ENCODE data around the gene SDK1.

Gene SDK1

GRCh38 chr7:3922175-3922635 lies 621.2 kb downstream of the SDK1 start:
- TF ChIP-seq CTCF (conservative IDR thresholded peaks at IDR 0.05; ENCODE audit: low read length), result 0 out of 2 replicates have a peak, but pooled peaks have one; percentile 11
- DNase-seq (ENCODE audit: low read depth), result peak; percentile 62
- no peak overlapping the region for H3K4me3 ChIP-seq (ENCODE audit: low read length)

- H3K4me3 ChIP-seq (ENCODE audit: low read length), result no peak overlapping the region
- no peak for DNase-seq (ENCODE audit: low read depth)
- no peak for TF ChIP-seq CTCF (conservative IDR thresholded peaks at IDR 0.05; ENCODE audit: low read length)
Observed at GRCh38 chr7:3923307-3923918, 622.4 kb downstream of the SDK1 start.

GRCh38 chr7:3924277-3924676 lies 623.2 kb downstream of the SDK1 start:
- DNase-seq (ENCODE audit: low read depth), result no peak
- TF ChIP-seq CTCF (conservative IDR thresholded peaks at IDR 0.05; ENCODE audit: low read length), result no peak
- H3K4me3 ChIP-seq (ENCODE audit: low read length), result no peak overlapping the region

GRCh38 chr7:3927446-3928110 lies 626.5 kb downstream of the SDK1 start:
- DNase-seq (ENCODE audit: low read depth), result no peak
- no peak overlapping the region for H3K4me3 ChIP-seq (ENCODE audit: low read length)
- TF ChIP-seq CTCF (conservative IDR thresholded peaks at IDR 0.05; ENCODE audit: low read length), result no peak

- no peak for DNase-seq (ENCODE audit: low read depth)
- no peak overlapping the region for H3K4me3 ChIP-seq (ENCODE audit: low read length)
- no peak for TF ChIP-seq CTCF (conservative IDR thresholded peaks at IDR 0.05; ENCODE audit: low read length)
Observed at GRCh38 chr7:3928727-3929515, 627.9 kb downstream of the SDK1 start.

GRCh38 chr7:3931843-3932242 lies 630.8 kb downstream of the SDK1 start:
- TF ChIP-seq CTCF (conservative IDR thresholded peaks at IDR 0.05; ENCODE audit: low read length), result no peak
- H3K4me3 ChIP-seq (ENCODE audit: low read length), result no peak overlapping the region
- DNase-seq (ENCODE audit: low read depth), result no peak

All from AG10803 (cell line).